Type B pancreatic cell (in vitro differentiated cells): ENCODE results near the gene OST4. TPM values are rescaled to one million over a fixed set of nuclear protein-coding genes. Genes with fewer than 3 reads are reported as not detected.
"Not testable (repeated sequence)": the region's sequence is repeated elsewhere in the genome, so short reads cannot be mapped to it uniquely, and the experiment has no call there.

ENCODE experiments used
- DNase-seq: peaks from one replicate; pipeline ENCODE4 v3.0.0; 2021; ENCODE audit warnings: mixed read lengths; ENCODE audit not compliant: unreplicated experiment; ENCODE audit errors: extremely low spot score
- H3K27ac Mint-ChIP-seq: 2 replicates; pipeline ENCODE4 v1.8.0; 2021; ENCODE audit warnings: mild to moderate bottlenecking, mixed read lengths
- H3K27me3 Mint-ChIP-seq: 2 replicates; pipeline ENCODE4 v1.8.0; 2021; ENCODE audit warnings: mixed read lengths
- H3K36me3 Mint-ChIP-seq: 2 replicates; pipeline ENCODE4 v1.8.0; 2021; ENCODE audit warnings: mixed read lengths
- H3K4me1 Mint-ChIP-seq: one replicate; pipeline ENCODE4 v1.8.0; 2021; ENCODE audit warnings: mixed read lengths; ENCODE audit not compliant: unreplicated experiment
- H3K4me3 Mint-ChIP-seq: 2 replicates; pipeline ENCODE4 v1.8.0; 2021; ENCODE audit warnings: mild to moderate bottlenecking, mixed read lengths
- H3K9me3 Mint-ChIP-seq: 2 replicates; pipeline ENCODE4 v1.8.0; 2021; ENCODE audit warnings: mixed read lengths
- CTCF ChIP-seq: fragments of 200-600 bp; sonication (generic); conservative IDR thresholded peaks from 2 replicates; pipeline ENCODE4 v1.5.0; 2021; ENCODE audit warnings: antibody characterized with exemption, mild to moderate bottlenecking
- long read RNA-seq: library from polyadenylated mRNA; unstranded; transcript quantifications from one replicate; pipeline ENCODE4 v2.0.0, GENCODE V29; 2020
- total RNA-seq: library from RNA; stranded (reverse); gene quantifications from 2 replicates; pipeline ENCODE4 v1.2.1, GENCODE V29; 2021; ENCODE audit warnings: low replicate concordance

OST4 gene
- 298 and 401 TPM in 2 replicates for total RNA-seq
- long read RNA-seq, transcript OST4-203 (3 exons, 561 nt) = major isoform, 96 of 97 reads
- long read RNA-seq, partial matches to known transcripts = 0 of 97 reads
- long read RNA-seq, other reads (novel, unspliced or antisense) = 0 of 97 reads

- Mint-ChIP-seq H3K36me3 (peaks cover 20% of the 10 kb centered on the region), H3K9me3 (no peaks in the 10 kb centered on the region), H3K27me3 (peaks cover 10% of the 10 kb centered on the region), H3K4me1 (peaks cover 45% of the 10 kb centered on the region), H3K4me3 (peak within 1 kb of the TSS; percentile 98), H3K27ac (peak within 1 kb of the TSS; percentile 93)
- peak; percentile 94 for DNase-seq
- TF ChIP-seq CTCF = no peak
These were observed at the start of gene OST4 for GRCh38 chr2:27071277-27071989. TSS of gene OST4 (minus strand) at chr2:27071654.

- H3K36me3 Mint-ChIP-seq, H3K4me1 Mint-ChIP-seq: not testable (repeated sequence)
These were observed 47.8 kb upstream of the OST4 start for GRCh38 chr2:27119330-27119670.

GRCh38 chr2:27118525-27119329 is 47.3 kb upstream of the OST4 start, which contains the start of gene CGREF1:
TSS of gene CGREF1 (minus strand) at chr2:27119128. CDS start at chr2:27104366, 14,762 bp downstream.
- H3K9me3 Mint-ChIP-seq = no peaks in the 10 kb centered on the region
- no peak within 1 kb of the TSS for H3K27ac Mint-ChIP-seq
- peak within 1 kb of the TSS; percentile 86 for H3K4me3 Mint-ChIP-seq
- H3K36me3 Mint-ChIP-seq = no peaks in the 10 kb centered on the region
- H3K4me1 Mint-ChIP-seq = peaks cover 9% of the 10 kb centered on the region
- TF ChIP-seq CTCF = no peak
- no peak for DNase-seq
- H3K27me3 Mint-ChIP-seq = peaks cover 78% of the 10 kb centered on the region

More at GRCh38 chr2:27119330-27119670, 47.8 kb upstream of the OST4 start:
- not testable (repeated sequence) for H3K27ac Mint-ChIP-seq, DNase-seq, H3K9me3 Mint-ChIP-seq
- H3K4me3 Mint-ChIP-seq = peak overlapping the region; percentile 86
- peaks cover 75% of the 10 kb centered on the region for H3K27me3 Mint-ChIP-seq

GRCh38 chr2:27117995-27118524 is 46.6 kb upstream of the OST4 start:
- Mint-ChIP-seq H3K27ac (no peak overlapping the region), H3K36me3 (no peaks in the 10 kb centered on the region), H3K27me3 (peaks cover 79% of the 10 kb centered on the region), H3K9me3 (no peaks in the 10 kb centered on the region), H3K4me3 (peak overlapping the region; percentile 62), H3K4me1 (peaks cover 6% of the 10 kb centered on the region)
- DNase-seq = no peak
- TF ChIP-seq CTCF = no peak

GRCh38 chr2:27115519-27115918 is 44.1 kb upstream of the OST4 start:
- no peaks in the 10 kb centered on the region for H3K36me3 Mint-ChIP-seq
- H3K9me3 Mint-ChIP-seq = no peaks in the 10 kb centered on the region
- peaks cover 66% of the 10 kb centered on the region for H3K27me3 Mint-ChIP-seq
- TF ChIP-seq CTCF = no peak
- H3K4me3 Mint-ChIP-seq = no peak overlapping the region
- DNase-seq = no peak
- H3K27ac Mint-ChIP-seq = no peak overlapping the region
- peaks cover 4% of the 10 kb centered on the region for H3K4me1 Mint-ChIP-seq

GRCh38 chr2:27111392-27112078 is 40.1 kb upstream of the OST4 start:
- H3K4me1 Mint-ChIP-seq, DNase-seq, H3K9me3 Mint-ChIP-seq, H3K36me3 Mint-ChIP-seq, H3K4me3 Mint-ChIP-seq, H3K27ac Mint-ChIP-seq: not testable (repeated sequence)
- H3K27me3 Mint-ChIP-seq = peaks cover 34% of the 10 kb centered on the region

GRCh38 chr2:27110603-27111352 is 39.3 kb upstream of the OST4 start:
- not testable (repeated sequence) for H3K36me3 Mint-ChIP-seq, DNase-seq

More at GRCh38 chr2:27110603-27111352, 39.3 kb upstream of the OST4 start:
- not testable (repeated sequence) for H3K9me3 Mint-ChIP-seq, H3K27ac Mint-ChIP-seq, H3K4me1 Mint-ChIP-seq, H3K4me3 Mint-ChIP-seq
- H3K27me3 Mint-ChIP-seq = peaks cover 34% of the 10 kb centered on the region
